HCT116 (cell line): Measurements from ENCODE around the gene APOA5. TPM values are rescaled to one million over a fixed set of nuclear protein-coding genes. Genes with fewer than 3 reads are reported as not detected.

ENCODE experiments used
- ATAC-seq: fragments of 200-7000 bp; cut with Tn5 transposase; 2 replicates; pipeline ENCODE4 v1.9.1; 2020; ENCODE audit warnings: mild to moderate bottlenecking, moderate library complexity
- BruUV-seq: library from RNA; stranded (reverse); fragments of 400-500 nt; replicated peaks from 2 replicates; lab custom pipeline; 2021; lab: Mats Ljungman, UMichigan
- CTCF ChIA-PET: fragments of 300-600 bp; sonication (Branson Sonifier 250); formaldehyde crosslinking; loops from one replicate; lab custom pipeline; 2021; ENCODE audit warnings: antibody characterized with exemption; lab: Charles Lee
- POLR2A ChIA-PET: fragments of 300-600, 350-600 bp; sonication (Branson Sonifier 250); formaldehyde crosslinking; loops from one replicate; lab custom pipeline; 2021; ENCODE audit warnings: antibody characterized with exemption; lab: Charles Lee
- RAD21 ChIA-PET, 2 experiments: fragments of 300-600 bp; sonication (Branson Sonifier 250); formaldehyde crosslinking; loops; one replicate each; lab custom pipeline; 2023; ENCODE audit warnings: low total read pairs in 2 of 2; ENCODE audit not compliant: uncharacterized antibody in 2 of 2, unreplicated experiment in 2 of 2, low non-redundant PET in 1 of 2; lab: Charles Lee
- DNase-seq: peaks from one replicate; pipeline ENCODE4 v3.0.0-alpha.2; 2010; ENCODE audit warnings: low read depth, low spot score
- H2AFZ ChIP-seq: fragments of 200-600 bp; shearing (Covaris generic), sonication (generic); 2 replicates; pipeline ENCODE4 v1.6.1; 2017; ENCODE audit warnings: low read depth, mixed run types, mixed read lengths, antibody characterized with exemption, low read length; ENCODE audit not compliant: poor library complexity, severe bottlenecking
- H3K27ac ChIP-seq: 2 replicates; pipeline ENCODE4 v1.5.1; 2012; ENCODE audit warnings: low read depth, low read length
- H3K27me3 ChIP-seq: fragments of 200-600 bp; sonication (generic); 2 replicates; pipeline ENCODE4 v1.6.1; 2016; ENCODE audit warnings: mixed run types, low read length, mixed read lengths; ENCODE audit not compliant: insufficient read depth
- H3K36me3 ChIP-seq, 2 experiments: fragments of 200-500 bp in 1 of 2; fragments of 200-600 bp in 1 of 2; sonication (Bioruptor generic) in 1 of 2; sonication (generic) in 1 of 2; 2 replicates each; pipeline versions ENCODE4 v1.5.1 to v1.6.1; 2014 to 2016; ENCODE audit warnings: low read length in 2 of 2, inconsistent platforms in 1 of 2, mixed read lengths in 1 of 2, mixed run types in 1 of 2; ENCODE audit not compliant: insufficient read depth in 2 of 2, control insufficient read depth in 1 of 2
- H3K4me1 ChIP-seq, 2 experiments: fragments of 200-600 bp in 1 of 2; sonication (generic) in 1 of 2; 2 replicates each; pipeline versions ENCODE4 v1.5.1 to v1.6.1; 2012 to 2017; ENCODE audit warnings: low read length in 2 of 2, inconsistent platforms in 1 of 2, mild to moderate bottlenecking in 1 of 2, mixed read lengths in 1 of 2, mixed run types in 1 of 2, moderate library complexity in 1 of 2; ENCODE audit not compliant: insufficient read depth in 2 of 2, control insufficient read depth in 1 of 2
- H3K4me2 ChIP-seq: fragments of 200-600 bp; sonication (generic); 2 replicates; pipeline ENCODE4 v1.6.1; 2017; ENCODE audit warnings: mixed run types, low read length, mixed read lengths
- H3K4me3 ChIP-seq, 2 experiments: fragments of 200-600 bp in 1 of 2; sonication (generic) in 1 of 2; replicated peaks in 1 of 2; 2 replicates each; pipeline ENCODE4 v1.5.1; 2011 to 2016; ENCODE audit warnings: low read length in 2 of 2, control low read depth in 1 of 2, low read depth in 1 of 2, mild to moderate bottlenecking in 1 of 2, mixed read lengths in 1 of 2, mixed run types in 1 of 2
- H3K79me2 ChIP-seq: fragments of 200-600 bp; sonication (generic); 2 replicates; pipeline ENCODE4 v1.6.1; 2017; ENCODE audit warnings: mild to moderate bottlenecking, mixed run types, low read length, moderate library complexity, mixed read lengths; ENCODE audit not compliant: insufficient read depth
- H3K9ac ChIP-seq: fragments of 200-600 bp; sonication (generic); 2 replicates; pipeline ENCODE4 v1.6.1; 2016; ENCODE audit warnings: low read length, mixed read lengths
- H3K9me2 ChIP-seq: fragments of 200-600 bp; sonication (generic), shearing (Covaris generic); 2 replicates; pipeline ENCODE4 v1.6.1; 2017; ENCODE audit warnings: mixed run types, mild to moderate bottlenecking, moderate library complexity; ENCODE audit not compliant: insufficient read depth
- H3K9me3 ChIP-seq, 2 experiments: fragments of 200-500 bp in 1 of 2; fragments of 200-600 bp in 1 of 2; sonication (Bioruptor generic) in 1 of 2; sonication (generic) in 1 of 2; 2 replicates each; pipeline ENCODE4 v1.6.1; 2014 to 2017; ENCODE audit warnings: low read length in 2 of 2, mixed read lengths in 2 of 2, inconsistent platforms in 1 of 2, low read depth in 1 of 2, mild to moderate bottlenecking in 1 of 2, mixed run types in 1 of 2, moderate library complexity in 1 of 2; ENCODE audit not compliant: control insufficient read depth in 1 of 2, insufficient read depth in 1 of 2
- H4K20me1 ChIP-seq: fragments of 200-600 bp; sonication (generic), shearing (Covaris generic); 2 replicates; pipeline ENCODE4 v1.6.1; 2017; ENCODE audit warnings: mixed run types, mild to moderate bottlenecking, moderate library complexity; ENCODE audit not compliant: insufficient read depth
- ATF3 ChIP-seq: IDR thresholded peaks from 2 replicates; pipeline ENCODE4 v1.6.1; 2012
- CBX3 ChIP-seq: IDR thresholded peaks from 2 replicates; pipeline ENCODE4 v1.6.1; 2012; ENCODE audit warnings: low read depth
- CEBPB ChIP-seq: IDR thresholded peaks from 2 replicates; pipeline ENCODE4 v1.6.1; 2012; ENCODE audit warnings: low read depth
- EGR1 ChIP-seq: IDR thresholded peaks from 2 replicates; pipeline ENCODE4 v1.6.1; 2012; ENCODE audit warnings: low read depth
- ELF1 ChIP-seq: IDR thresholded peaks from 2 replicates; pipeline ENCODE4 v1.6.1; 2012; ENCODE audit warnings: low read depth, borderline replicate concordance
- EZH2 ChIP-seq: fragments of 200-600 bp; sonication (generic); IDR thresholded peaks from 2 replicates; pipeline ENCODE4 v1.6.1; 2017; ENCODE audit warnings: antibody characterized with exemption, mixed run types
- EZH2phosphoT487 ChIP-seq: fragments of 200-600 bp; IDR thresholded peaks from 2 replicates; pipeline ENCODE4 v1.6.1; 2018; ENCODE audit warnings: antibody characterized with exemption, borderline replicate concordance
- FOSL1 ChIP-seq: IDR thresholded peaks from 2 replicates; pipeline ENCODE4 v1.6.1; 2012; ENCODE audit warnings: low read depth
- MAX ChIP-seq: IDR thresholded peaks from 2 replicates; pipeline ENCODE4 v1.6.1; 2012
- POLR2AphosphoS5 ChIP-seq: IDR thresholded peaks from 2 replicates; pipeline ENCODE4 v1.6.1; 2011; ENCODE audit warnings: mild to moderate bottlenecking, low read depth, low read length, moderate library complexity
- SIN3A ChIP-seq: IDR thresholded peaks from 2 replicates; pipeline ENCODE4 v1.6.1; 2012; ENCODE audit warnings: low read depth
- SP1 ChIP-seq: IDR thresholded peaks from 2 replicates; pipeline ENCODE4 v1.6.1; 2012; ENCODE audit warnings: low read depth
- SRF ChIP-seq: IDR thresholded peaks from 2 replicates; pipeline ENCODE4 v1.6.1; 2012; ENCODE audit warnings: low read depth
- TCF7L2 ChIP-seq: IDR thresholded peaks from 2 replicates; pipeline ENCODE4 v1.7.0; 2011; ENCODE audit warnings: borderline replicate concordance, inconsistent platforms; ENCODE audit not compliant: insufficient read depth, insufficient read length; ENCODE audit errors: extremely low read depth
- YY1 ChIP-seq: IDR thresholded peaks from 2 replicates; pipeline ENCODE4 v1.6.1; 2011; ENCODE audit warnings: low read length, low read depth, moderate library complexity, mild to moderate bottlenecking; ENCODE audit not compliant: insufficient replicate concordance; ENCODE audit errors: extremely low read depth
- ZFX ChIP-seq: fragments of 450-650 bp; IDR thresholded peaks from 2 replicates; pipeline ENCODE4 v1.6.1; 2017
- ZNF274 ChIP-seq: fragments of 200-500 bp; sonication (Bioruptor generic); IDR thresholded peaks from 2 replicates; pipeline ENCODE4 v1.6.1; 2014; ENCODE audit warnings: mild to moderate bottlenecking, low read depth, low read length, inconsistent platforms
- intact Hi-C: fragments of 100-400 bp; cut with micrococcal nuclease; formaldehyde crosslinking; loops from 2 replicates; pipeline ENCODE4 v1.10.0; 2022
- total RNA-seq: library from RNA; stranded (reverse); gene quantifications from one replicate; pipeline ENCODE4 v1.2.1, GENCODE V29; 2021; ENCODE audit not compliant: unreplicated experiment
- TF ChIP-seq, protein P1 (sequence below): IDR thresholded peaks from 2 replicates; pipeline ENCODE4 v1.6.1; 2012; ENCODE audit warnings: low read depth

APOA5 gene
- total RNA-seq, 1 experiment from 2014 or later = 0.12 TPM

DNA sequence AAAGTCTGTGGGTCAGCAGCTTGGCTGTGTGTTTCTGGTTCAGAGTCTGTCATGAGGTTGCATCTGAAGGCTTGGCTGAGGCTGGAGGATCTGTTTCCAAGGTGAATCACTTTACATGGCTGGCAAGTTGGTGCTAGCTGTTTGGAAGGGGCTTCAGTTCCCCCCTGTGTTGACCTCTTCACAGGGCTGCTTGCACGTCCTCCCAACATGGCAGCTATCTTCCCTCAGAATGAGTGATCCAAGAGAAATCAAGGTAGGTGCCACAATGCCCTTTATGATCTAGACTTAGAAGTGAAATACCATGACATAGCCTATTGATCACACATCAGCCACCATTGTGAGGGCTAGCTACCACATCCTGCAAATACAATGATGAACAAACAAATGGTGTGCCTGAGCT is 21.5 kb upstream of the APOA5 start:
- no peaks in the 10 kb centered on the region for H4K20me1 ChIP-seq
- ATAC-seq = no peak
- intact Hi-C loops = no loop called here
- DNase-seq = no peak
- no peak overlapping the region for H3K4me2 ChIP-seq
- H3K79me2 ChIP-seq = no peaks in the 10 kb centered on the region
- H3K9me3 ChIP-seq = no peaks in the 10 kb centered on the region
- no peaks in the 10 kb centered on the region for H3K4me1 ChIP-seq
- no peak overlapping the region for H2AFZ ChIP-seq
- H3K4me3 ChIP-seq = no peak overlapping the region
- no peak for TF ChIP-seq ATF3
- no peak for TF ChIP-seq TCF7L2
- no peak for TF ChIP-seq CEBPB
- TF ChIP-seq CBX3 = no peak
- no peak for TF ChIP-seq SRF
- TF ChIP-seq ELF1 = no peak
- no peak for TF ChIP-seq SP1
- no peak for TF ChIP-seq POLR2AphosphoS5
- TF ChIP-seq FOSL1 = no peak
- TF ChIP-seq EZH2phosphoT487 = no peak
- no peak overlapping the region for H3K9ac ChIP-seq
- BruUV-seq = no TSS peak
- no peaks in the 10 kb centered on the region for H3K27me3 ChIP-seq
- POLR2A ChIA-PET = no interaction called here
- no peaks in the 10 kb centered on the region; a peak in 1 of 4 replicates for H3K36me3 ChIP-seq
- H3K27ac ChIP-seq = no peak overlapping the region
- no peaks in the 10 kb centered on the region for H3K9me2 ChIP-seq
- RAD21 ChIA-PET = no interaction called here
- CTCF ChIA-PET = interaction anchor here (0.5 to 1.0 kb wide), 2 partner anchors 22 to 326 kb away, joined by 3 read pairs; partner anchors contain the start of gene APOA5

GRCh38 chr11:116812109-116812508 is 20.4 kb upstream of the APOA5 start:
- RAD21 ChIA-PET = no interaction called here
- TF ChIP-seq ZFX (no peak), ELF1 (no peak), SIN3A (no peak), MAX (no peak), ZNF274 (no peak), EGR1 (no peak), TCF7L2 (no peak), YY1 (no peak), CEBPB (no peak), EZH2 (no peak), SRF (no peak), ATF3 (no peak), FOSL1 (no peak), EZH2phosphoT487 (no peak), CBX3 (no peak)
- TF ChIP-seq, protein P1, sequence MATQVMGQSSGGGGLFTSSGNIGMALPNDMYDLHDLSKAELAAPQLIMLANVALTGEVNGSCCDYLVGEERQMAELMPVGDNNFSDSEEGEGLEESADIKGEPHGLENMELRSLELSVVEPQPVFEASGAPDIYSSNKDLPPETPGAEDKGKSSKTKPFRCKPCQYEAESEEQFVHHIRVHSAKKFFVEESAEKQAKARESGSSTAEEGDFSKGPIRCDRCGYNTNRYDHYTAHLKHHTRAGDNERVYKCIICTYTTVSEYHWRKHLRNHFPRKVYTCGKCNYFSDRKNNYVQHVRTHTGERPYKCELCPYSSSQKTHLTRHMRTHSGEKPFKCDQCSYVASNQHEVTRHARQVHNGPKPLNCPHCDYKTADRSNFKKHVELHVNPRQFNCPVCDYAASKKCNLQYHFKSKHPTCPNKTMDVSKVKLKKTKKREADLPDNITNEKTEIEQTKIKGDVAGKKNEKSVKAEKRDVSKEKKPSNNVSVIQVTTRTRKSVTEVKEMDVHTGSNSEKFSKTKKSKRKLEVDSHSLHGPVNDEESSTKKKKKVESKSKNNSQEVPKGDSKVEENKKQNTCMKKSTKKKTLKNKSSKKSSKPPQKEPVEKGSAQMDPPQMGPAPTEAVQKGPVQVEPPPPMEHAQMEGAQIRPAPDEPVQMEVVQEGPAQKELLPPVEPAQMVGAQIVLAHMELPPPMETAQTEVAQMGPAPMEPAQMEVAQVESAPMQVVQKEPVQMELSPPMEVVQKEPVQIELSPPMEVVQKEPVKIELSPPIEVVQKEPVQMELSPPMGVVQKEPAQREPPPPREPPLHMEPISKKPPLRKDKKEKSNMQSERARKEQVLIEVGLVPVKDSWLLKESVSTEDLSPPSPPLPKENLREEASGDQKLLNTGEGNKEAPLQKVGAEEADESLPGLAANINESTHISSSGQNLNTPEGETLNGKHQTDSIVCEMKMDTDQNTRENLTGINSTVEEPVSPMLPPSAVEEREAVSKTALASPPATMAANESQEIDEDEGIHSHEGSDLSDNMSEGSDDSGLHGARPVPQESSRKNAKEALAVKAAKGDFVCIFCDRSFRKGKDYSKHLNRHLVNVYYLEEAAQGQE = no peak

More at GRCh38 chr11:116812109-116812508, 20.4 kb upstream of the APOA5 start:
- ATAC-seq (no peak), DNase-seq (no peak)
- H3K9me2 ChIP-seq = no peaks in the 10 kb centered on the region
- no peak overlapping the region for H3K27ac ChIP-seq
- no peak overlapping the region for H3K4me2 ChIP-seq
- intact Hi-C loops = no loop called here
- H3K79me2 ChIP-seq = no peaks in the 10 kb centered on the region
- no peak overlapping the region for H3K4me3 ChIP-seq
- H3K27me3 ChIP-seq = no peaks in the 10 kb centered on the region
- ChIA-PET POLR2A (no interaction called here), CTCF (interaction anchor here (1.0 kb wide), 1 partner anchor 21 kb away, joined by 3 read pairs; the partner anchor contains the start of gene APOA5)
- BruUV-seq = no TSS peak
- no peaks in the 10 kb centered on the region for H3K36me3 ChIP-seq
- H3K9me3 ChIP-seq = no peaks in the 10 kb centered on the region
- H3K4me1 ChIP-seq = no peaks in the 10 kb centered on the region
- H2AFZ ChIP-seq = no peak overlapping the region
- H4K20me1 ChIP-seq = no peaks in the 10 kb centered on the region
- H3K9ac ChIP-seq = no peak overlapping the region
